HL-60 (cell line): ENCODE measurements around the gene PFDN2.

Experiments
- GABPA ChIP-seq: IDR thresholded peaks from 2 replicates; pipeline ENCODE4 v1.6.1; 2012; ENCODE audit warnings: low read depth
- POLR2AphosphoS5 ChIP-seq: IDR thresholded peaks from 2 replicates; pipeline ENCODE4 v1.6.1; 2012; ENCODE audit warnings: low read depth
- SPI1 ChIP-seq: IDR thresholded peaks from 2 replicates; pipeline ENCODE4 v1.6.1; 2012; ENCODE audit warnings: low read depth, mild to moderate bottlenecking, borderline replicate concordance
- TF ChIP-seq, protein P1 (sequence below): IDR thresholded peaks from one replicate; pipeline ENCODE4 v1.5.1; 2011; ENCODE audit warnings: low read length, control low read depth, inconsistent platforms; ENCODE audit not compliant: insufficient read depth
- TF ChIP-seq, protein P2 (sequence below): IDR thresholded peaks from 2 replicates; pipeline ENCODE4 v1.6.1; 2012; ENCODE audit warnings: low read depth; ENCODE audit not compliant: insufficient replicate concordance

DNA sequence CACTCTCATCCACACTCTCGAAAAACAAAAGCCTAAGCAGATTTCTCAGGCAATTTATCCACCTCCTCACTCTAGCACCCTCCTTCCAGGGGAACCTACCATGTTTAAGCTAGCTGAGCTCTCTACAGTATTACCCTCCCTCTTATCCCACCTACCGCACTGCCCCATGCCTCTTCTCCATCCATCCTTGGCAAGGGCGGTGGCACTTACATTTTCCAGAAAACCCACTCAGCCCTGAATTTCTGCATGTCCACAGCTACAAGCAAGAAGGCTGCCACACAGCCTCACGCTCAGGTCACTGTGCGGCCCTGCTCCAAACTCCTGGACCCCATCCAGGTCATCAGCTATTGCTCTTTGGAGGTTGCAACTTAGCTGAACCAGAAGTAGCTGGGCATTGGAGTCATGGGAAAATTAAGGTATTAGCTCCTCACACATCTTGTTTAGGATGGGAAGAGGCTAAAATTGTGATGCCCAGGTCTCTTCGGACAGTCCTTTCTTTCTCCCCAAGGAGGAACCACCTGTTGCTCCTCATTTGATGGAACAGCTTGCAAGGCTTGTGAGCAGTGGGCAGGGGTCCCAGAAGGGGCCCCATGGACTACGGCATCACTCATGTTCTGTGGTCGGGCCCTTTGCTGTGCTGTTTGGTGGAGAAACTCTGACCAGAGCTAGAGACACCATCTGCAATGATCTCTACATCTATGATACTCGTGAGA, 18.6 kb downstream of the PFDN2 start:
- TF ChIP-seq, protein P1, sequence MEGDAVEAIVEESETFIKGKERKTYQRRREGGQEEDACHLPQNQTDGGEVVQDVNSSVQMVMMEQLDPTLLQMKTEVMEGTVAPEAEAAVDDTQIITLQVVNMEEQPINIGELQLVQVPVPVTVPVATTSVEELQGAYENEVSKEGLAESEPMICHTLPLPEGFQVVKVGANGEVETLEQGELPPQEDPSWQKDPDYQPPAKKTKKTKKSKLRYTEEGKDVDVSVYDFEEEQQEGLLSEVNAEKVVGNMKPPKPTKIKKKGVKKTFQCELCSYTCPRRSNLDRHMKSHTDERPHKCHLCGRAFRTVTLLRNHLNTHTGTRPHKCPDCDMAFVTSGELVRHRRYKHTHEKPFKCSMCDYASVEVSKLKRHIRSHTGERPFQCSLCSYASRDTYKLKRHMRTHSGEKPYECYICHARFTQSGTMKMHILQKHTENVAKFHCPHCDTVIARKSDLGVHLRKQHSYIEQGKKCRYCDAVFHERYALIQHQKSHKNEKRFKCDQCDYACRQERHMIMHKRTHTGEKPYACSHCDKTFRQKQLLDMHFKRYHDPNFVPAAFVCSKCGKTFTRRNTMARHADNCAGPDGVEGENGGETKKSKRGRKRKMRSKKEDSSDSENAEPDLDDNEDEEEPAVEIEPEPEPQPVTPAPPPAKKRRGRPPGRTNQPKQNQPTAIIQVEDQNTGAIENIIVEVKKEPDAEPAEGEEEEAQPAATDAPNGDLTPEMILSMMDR: no peak
- TF ChIP-seq, protein P2, sequence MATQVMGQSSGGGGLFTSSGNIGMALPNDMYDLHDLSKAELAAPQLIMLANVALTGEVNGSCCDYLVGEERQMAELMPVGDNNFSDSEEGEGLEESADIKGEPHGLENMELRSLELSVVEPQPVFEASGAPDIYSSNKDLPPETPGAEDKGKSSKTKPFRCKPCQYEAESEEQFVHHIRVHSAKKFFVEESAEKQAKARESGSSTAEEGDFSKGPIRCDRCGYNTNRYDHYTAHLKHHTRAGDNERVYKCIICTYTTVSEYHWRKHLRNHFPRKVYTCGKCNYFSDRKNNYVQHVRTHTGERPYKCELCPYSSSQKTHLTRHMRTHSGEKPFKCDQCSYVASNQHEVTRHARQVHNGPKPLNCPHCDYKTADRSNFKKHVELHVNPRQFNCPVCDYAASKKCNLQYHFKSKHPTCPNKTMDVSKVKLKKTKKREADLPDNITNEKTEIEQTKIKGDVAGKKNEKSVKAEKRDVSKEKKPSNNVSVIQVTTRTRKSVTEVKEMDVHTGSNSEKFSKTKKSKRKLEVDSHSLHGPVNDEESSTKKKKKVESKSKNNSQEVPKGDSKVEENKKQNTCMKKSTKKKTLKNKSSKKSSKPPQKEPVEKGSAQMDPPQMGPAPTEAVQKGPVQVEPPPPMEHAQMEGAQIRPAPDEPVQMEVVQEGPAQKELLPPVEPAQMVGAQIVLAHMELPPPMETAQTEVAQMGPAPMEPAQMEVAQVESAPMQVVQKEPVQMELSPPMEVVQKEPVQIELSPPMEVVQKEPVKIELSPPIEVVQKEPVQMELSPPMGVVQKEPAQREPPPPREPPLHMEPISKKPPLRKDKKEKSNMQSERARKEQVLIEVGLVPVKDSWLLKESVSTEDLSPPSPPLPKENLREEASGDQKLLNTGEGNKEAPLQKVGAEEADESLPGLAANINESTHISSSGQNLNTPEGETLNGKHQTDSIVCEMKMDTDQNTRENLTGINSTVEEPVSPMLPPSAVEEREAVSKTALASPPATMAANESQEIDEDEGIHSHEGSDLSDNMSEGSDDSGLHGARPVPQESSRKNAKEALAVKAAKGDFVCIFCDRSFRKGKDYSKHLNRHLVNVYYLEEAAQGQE: no peak
- TF ChIP-seq POLR2AphosphoS5 (peak; percentile 43; the same call in 1 of the 2 replicates), GABPA (no peak), SPI1 (no peak)
